Measurements from ENCODE around the gene HAPLN2. TPM values are rescaled to one million over a fixed set of nuclear protein-coding genes. Genes with fewer than 3 reads are reported as not detected.

The HAPLN2 gene
- total and polyA plus RNA-seq, 2 of the 8 experiments (the other 6 are each of a cell fraction or from before 2014, with no cell fraction given): 0.19 to 0.51 TPM

DNA sequence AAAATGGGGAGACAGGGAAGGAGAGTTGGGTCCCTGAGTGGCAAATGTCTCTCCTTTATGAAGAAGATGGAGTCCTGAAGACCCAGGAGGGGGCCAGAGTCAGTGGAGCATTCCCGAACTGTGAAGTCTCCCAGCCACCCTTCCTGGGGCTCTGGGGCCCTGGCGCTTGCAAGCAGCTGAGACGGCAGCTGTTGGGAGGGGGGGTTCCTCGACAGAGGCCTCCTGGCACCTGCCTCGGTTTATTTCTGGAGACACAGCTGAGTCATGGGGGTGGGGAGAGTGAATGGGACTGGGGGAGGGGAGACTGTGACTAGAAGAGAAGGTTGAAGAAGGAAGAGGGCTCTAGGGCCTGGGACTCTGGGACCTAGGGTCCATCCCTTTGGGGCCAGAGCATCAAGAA, 44.0 kb downstream of the HAPLN2 start:
- H2AK5ac ChIP-seq (ENCODE audit: low read depth, low read length): peak overlapping the region; percentile 93; the same call in 1 of the 2 replicates
- peaks cover 5% of the 10 kb centered on the region for H3K23me2 ChIP-seq (ENCODE audit: low read depth, low read length)
- H3K14ac ChIP-seq (ENCODE audit: insufficient read length): no peak overlapping the region
- no peak overlapping the region; the same call in 1 of the 2 replicates for H2BK15ac ChIP-seq (ENCODE audit: low read length)
- no peaks in the 10 kb centered on the region for H3K79me2 ChIP-seq (ENCODE audit: control insufficient read depth in 1 of 2, insufficient read depth in 2 of 2, low read length in 2 of 2)
- no peaks in the 10 kb centered on the region; the same call in 1 of the 2 replicates for H3K79me1 ChIP-seq (ENCODE audit: low read depth, low read length)
- peaks cover 19 to 65% (median 58%) of the 10 kb centered on the region in 4 experiments for H3K4me1 ChIP-seq (replicated peaks in 1 of 4; ENCODE audit: control insufficient read depth in 3 of 4, insufficient read depth in 4 of 4, low read length in 3 of 4)
- peak overlapping the region in 1 of 2 experiments; percentile 13; a peak in 1 of 4 replicates for H3K4me2 ChIP-seq (ENCODE audit: insufficient read depth in 1 of 2, low read depth in 2 of 2, low read length in 2 of 2)
- H2BK20ac ChIP-seq (ENCODE audit: low read length): peak overlapping the region; percentile 97
- H3K23ac ChIP-seq (ENCODE audit: insufficient read length): no peak overlapping the region
- no peak overlapping the region for H3K56ac ChIP-seq (replicated peaks; ENCODE audit: insufficient read length, low read depth, low read length)
- no peak overlapping the region for H2BK120ac ChIP-seq (replicated peaks; ENCODE audit: low read depth, low read length)
- H3K9ac ChIP-seq (replicated peaks in 1 of 4; ENCODE audit: extremely low read depth in 1 of 4, low read depth in 3 of 4, low read length in 3 of 4): no peak overlapping the region
- no peak overlapping the region for H4K5ac ChIP-seq (ENCODE audit: insufficient read length, low read depth, low read length)
- H3K18ac ChIP-seq (ENCODE audit: extremely low read depth, low read length): peak overlapping the region; percentile 83
- ChIA-PET CTCF (ENCODE audit: partially characterized antibody) (interaction anchor here (11.6 to 66.0 kb wide), 3 partner anchors 19 to 42 kb away, joined by 254 to 4284 read pairs (median 520); partner anchors contain the start of genes BCAN, CRABP2, HAPLN2 and ISG20L2), POLR2A (ENCODE audit: partially characterized antibody) (interaction anchor here (1.2 to 12.0 kb wide), 4 partner anchors 13 to 71 kb away, joined by 3 to 419 read pairs (median 12); partner anchors contain the start of genes CRABP2 and NES)
- no peaks in the 10 kb centered on the region for H4K20me1 ChIP-seq (replicated peaks in 1 of 2; ENCODE audit: control insufficient read depth in 1 of 2, insufficient read depth in 2 of 2, low read length in 2 of 2)
- peak overlapping the region; percentile 96 for H2BK12ac ChIP-seq (ENCODE audit: low read depth, low read length)
- H3K27ac ChIP-seq (ENCODE audit: low read depth, low read length): no peak overlapping the region
- H3K9me3 ChIP-seq (ENCODE audit: insufficient read depth in 2 of 2, low read depth in 1 of 2, low read length in 1 of 2): no peaks in the 10 kb centered on the region
- no peaks in the 10 kb centered on the region for H3K36me3 ChIP-seq (ENCODE audit: control insufficient read depth in 2 of 4, insufficient read depth in 4 of 4, low read length in 3 of 4)
- H4K91ac ChIP-seq (replicated peaks; ENCODE audit: insufficient read length, low read length): no peak overlapping the region
- no peak for FAIRE-seq
- H2AFZ ChIP-seq (ENCODE audit: low read length): no peak overlapping the region
- no peak overlapping the region for H4K8ac ChIP-seq (ENCODE audit: extremely low read depth, insufficient read depth, low read length)
- 71% methylated on average over 4 of the region's 5 CpGs; no CpG with 5 or more reads in 1 of the 2 experiments for WGBS, 2 experiments (ENCODE audit: extremely low coverage in 1 of 2, insufficient coverage in 1 of 2, insufficient read length in 1 of 2, insufficient replicate concordance in 2 of 2, low coverage in 1 of 2, low lambda C conversion rate in 2 of 2, missing lambda C conversion rate in 1 of 2)
- no peak for DNase-seq (ENCODE audit: low read depth in 1 of 2, low spot score in 2 of 2)
- no peak overlapping the region for H3K4me3 ChIP-seq (ENCODE audit: extremely low read depth in 1 of 4, insufficient read depth in 2 of 4, low read depth in 3 of 4, low read length in 4 of 4)
- H3K27me3 ChIP-seq (replicated peaks in 1 of 4; ENCODE audit: control insufficient read depth in 3 of 4, extremely low read depth in 1 of 4, insufficient read depth in 3 of 4, low read length in 3 of 4): peaks cover 0 to 16% (median 8%) of the 10 kb centered on the region in 4 experiments; a peak in 5 of 7 replicates
- no peak overlapping the region for H3K4ac ChIP-seq (replicated peaks; ENCODE audit: insufficient read length, low read depth, low read length)
- peak overlapping the region; percentile 98; the same call in 1 of the 2 replicates for H2BK5ac ChIP-seq (ENCODE audit: low read depth, low read length)
- TF ChIP-seq EZH2 (IDR thresholded peaks at IDR 0.05; ENCODE audit: low read depth, low read length, severe bottlenecking): no peak
- no peak for TF ChIP-seq BRCA1 (IDR thresholded peaks at IDR 0.05; ENCODE audit: low read depth, low read length)

Measured in H1 (cell line).